Measurements from ENCODE around the gene HS3ST6.
A peak's percentile ranks its signal among the peaks of the same experiment; 100 is the strongest.
"Not testable (repeated sequence)": the region's sequence is repeated elsewhere in the genome, so short reads cannot be mapped to it uniquely, and the experiment has no call there.

Gene HS3ST6

DNA sequence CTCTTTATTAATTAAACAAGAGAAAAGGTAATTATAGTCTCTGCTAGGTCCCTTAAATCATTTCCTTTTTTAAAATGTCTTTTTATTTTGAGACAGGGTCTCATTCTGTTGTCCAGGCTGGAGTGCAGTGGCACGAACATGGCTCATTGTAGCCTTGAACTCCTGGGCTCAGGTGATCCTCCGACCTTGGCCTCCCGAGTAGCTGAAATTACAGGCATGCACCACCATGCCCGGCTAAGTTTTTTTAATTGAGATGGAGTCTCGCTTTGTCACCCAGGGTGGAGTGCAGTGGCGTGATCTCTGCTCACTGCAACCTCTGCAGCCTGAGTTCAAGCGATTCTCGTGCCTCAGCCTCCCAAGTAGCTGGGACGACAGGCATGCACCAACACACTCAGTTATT is 37.0 kb downstream of the HS3ST6 start:
- H3K9me3 ChIP-seq (ENCODE audit: insufficient read depth, low read depth, low read length); H3K27ac ChIP-seq (ENCODE audit: low read length); H3K4me3 ChIP-seq (ENCODE audit: low read length); H3K9ac ChIP-seq (ENCODE audit: low read depth, low read length); H3K4me1 ChIP-seq (ENCODE audit: insufficient read depth, low read length); H3K36me3 ChIP-seq (ENCODE audit: insufficient read depth, low read depth, low read length): not testable (repeated sequence)
- H3K27me3 ChIP-seq (ENCODE audit: insufficient read depth, low read length): peaks cover 17% of the 10 kb centered on the region

DNA sequence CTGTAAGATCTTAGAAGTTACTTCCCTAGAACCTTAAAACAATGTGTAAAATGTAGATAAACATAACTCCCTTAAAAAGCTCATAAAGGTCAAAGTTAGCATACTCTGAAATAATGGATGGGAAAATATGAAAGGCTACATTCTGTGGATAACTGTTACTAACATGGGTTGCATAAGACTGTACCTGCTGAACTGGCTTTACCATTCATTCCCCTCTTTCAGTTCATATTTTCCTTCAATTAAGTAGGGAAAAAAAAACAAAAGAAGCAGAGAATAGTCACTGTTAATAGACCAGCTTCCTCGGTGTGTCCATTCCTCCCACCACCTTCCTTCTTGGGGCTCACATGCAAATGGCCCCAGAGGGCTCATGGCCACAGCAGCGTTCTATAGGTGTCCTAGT is 38.7 kb downstream of the HS3ST6 start:
- Histone ChIP-seq H3K4me1 (ENCODE audit: insufficient read depth, low read length) (no peaks in the 10 kb centered on the region), H3K27me3 (ENCODE audit: insufficient read depth, low read length) (peaks cover 23% of the 10 kb centered on the region), H3K4me3 (ENCODE audit: low read length) (no peak overlapping the region), H3K36me3 (ENCODE audit: insufficient read depth, low read depth, low read length) (no peaks in the 10 kb centered on the region), H3K9ac (ENCODE audit: low read depth, low read length) (no peak overlapping the region), H3K9me3 (ENCODE audit: insufficient read depth, low read depth, low read length) (no peaks in the 10 kb centered on the region), H3K27ac (ENCODE audit: low read length) (no peak overlapping the region)

DNA sequence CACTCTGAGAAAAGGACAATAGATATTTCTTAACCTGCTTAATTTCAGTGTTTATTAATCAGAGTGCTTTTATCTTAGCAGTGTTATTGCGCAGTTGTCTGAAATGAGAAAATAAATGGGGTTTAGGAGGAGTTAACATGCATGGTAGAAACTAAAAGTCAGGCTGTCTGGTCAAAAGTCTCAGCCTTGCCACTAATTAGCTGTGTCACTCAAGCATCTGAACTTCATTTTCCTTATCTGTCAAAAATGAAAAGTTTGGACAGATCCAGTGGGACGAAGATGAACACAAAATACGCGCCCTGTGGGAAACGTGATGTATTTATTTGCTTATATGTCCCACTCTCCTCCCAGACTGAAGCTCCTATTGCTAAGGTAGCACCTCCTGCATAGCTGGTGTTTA is 40.0 kb downstream of the HS3ST6 start:
- H3K27ac ChIP-seq (ENCODE audit: low read length): no peak overlapping the region
- no peaks in the 10 kb centered on the region for H3K36me3 ChIP-seq (ENCODE audit: insufficient read depth, low read depth, low read length)
- H3K4me1 ChIP-seq (ENCODE audit: insufficient read depth, low read length): no peaks in the 10 kb centered on the region
- no peaks in the 10 kb centered on the region for H3K9me3 ChIP-seq (ENCODE audit: insufficient read depth, low read depth, low read length)
- no peak overlapping the region for H3K9ac ChIP-seq (ENCODE audit: low read depth, low read length)
- H3K4me3 ChIP-seq (ENCODE audit: low read length): no peak overlapping the region
- H3K27me3 ChIP-seq (ENCODE audit: insufficient read depth, low read length): peaks cover 35% of the 10 kb centered on the region

DNA sequence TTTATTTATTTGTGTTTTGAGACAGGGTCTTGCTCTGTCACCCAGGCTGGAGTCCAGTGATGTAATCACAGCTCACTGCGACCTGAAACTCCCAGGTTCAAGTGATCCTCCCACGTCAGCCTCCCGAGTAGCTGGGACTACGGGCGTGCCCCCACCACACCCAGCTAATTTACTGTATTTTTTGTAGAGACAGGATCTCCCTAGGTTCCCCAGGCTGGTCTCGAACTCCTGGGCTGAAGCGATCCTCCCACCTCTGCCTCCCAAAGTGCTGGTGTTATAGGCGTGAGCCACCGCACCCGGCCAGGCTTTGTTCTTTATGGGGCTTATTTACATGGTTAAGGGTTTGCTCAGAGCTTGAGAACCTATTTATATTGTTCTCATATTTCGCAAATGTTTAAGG is 40.4 kb downstream of the HS3ST6 start:
- Histone ChIP-seq H3K9me3 (ENCODE audit: insufficient read depth, low read depth, low read length) (no peaks in the 10 kb centered on the region), H3K4me1 (ENCODE audit: insufficient read depth, low read length) (no peaks in the 10 kb centered on the region), H3K27me3 (ENCODE audit: insufficient read depth, low read length) (peaks cover 39% of the 10 kb centered on the region), H3K9ac (ENCODE audit: low read depth, low read length) (no peak overlapping the region), H3K4me3 (ENCODE audit: low read length) (no peak overlapping the region), H3K27ac (ENCODE audit: low read length) (no peak overlapping the region), H3K36me3 (ENCODE audit: insufficient read depth, low read depth, low read length) (no peaks in the 10 kb centered on the region)

DNA sequence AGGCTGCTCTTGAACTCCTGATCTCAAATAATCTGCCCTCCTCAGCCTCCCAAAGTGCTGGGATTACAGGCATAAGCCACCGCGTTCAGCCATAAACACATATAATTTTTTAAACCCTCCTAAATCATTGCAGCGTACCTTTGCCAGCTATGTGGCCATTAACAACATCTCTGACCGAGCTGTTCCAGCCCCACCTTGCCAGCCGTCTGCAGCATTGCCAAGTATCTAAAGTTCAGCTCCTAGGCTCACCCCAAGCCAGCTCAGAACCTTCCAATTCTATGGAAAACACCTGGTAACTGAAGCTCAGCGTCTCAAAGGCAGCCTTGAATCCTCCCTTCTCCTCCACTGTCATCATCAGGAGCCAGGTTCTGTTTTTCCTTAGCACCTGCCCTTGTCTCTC is 41.1 kb downstream of the HS3ST6 start:
- no peaks in the 10 kb centered on the region for H3K4me1 ChIP-seq (ENCODE audit: insufficient read depth, low read length)
- no peaks in the 10 kb centered on the region for H3K36me3 ChIP-seq (ENCODE audit: insufficient read depth, low read depth, low read length)
- H3K9ac ChIP-seq (ENCODE audit: low read depth, low read length): no peak overlapping the region
- peaks cover 46% of the 10 kb centered on the region for H3K27me3 ChIP-seq (ENCODE audit: insufficient read depth, low read length)
- H3K4me3 ChIP-seq (ENCODE audit: low read length): no peak overlapping the region
- no peaks in the 10 kb centered on the region for H3K9me3 ChIP-seq (ENCODE audit: insufficient read depth, low read depth, low read length)
- H3K27ac ChIP-seq (ENCODE audit: low read length): no peak overlapping the region

DNA sequence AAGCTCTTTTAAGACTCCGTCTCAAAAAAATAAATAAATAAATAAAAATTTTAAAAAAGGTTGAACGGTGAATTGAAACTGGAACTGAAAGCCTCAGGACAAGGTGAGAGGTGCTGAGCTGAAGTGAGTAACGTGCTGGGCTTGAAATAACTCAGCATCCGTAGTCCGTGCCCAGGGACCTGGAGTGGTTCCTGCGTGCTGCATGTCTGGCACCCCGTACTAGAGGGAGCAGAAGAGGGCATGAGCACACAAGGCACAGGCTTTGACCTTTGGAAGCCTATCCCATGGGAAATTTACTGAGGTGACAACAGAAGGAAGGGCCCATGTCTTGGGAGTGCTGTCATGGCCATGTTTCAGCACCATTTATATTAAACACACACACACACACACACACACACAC is 41.7 kb downstream of the HS3ST6 start:
- H3K4me3 ChIP-seq (ENCODE audit: low read length): no peak overlapping the region
- H3K27me3 ChIP-seq (ENCODE audit: insufficient read depth, low read length): peaks cover 51% of the 10 kb centered on the region
- H3K4me1 ChIP-seq (ENCODE audit: insufficient read depth, low read length): no peaks in the 10 kb centered on the region
- no peak overlapping the region for H3K9ac ChIP-seq (ENCODE audit: low read depth, low read length)
- no peak overlapping the region for H3K27ac ChIP-seq (ENCODE audit: low read length)
- no peaks in the 10 kb centered on the region for H3K9me3 ChIP-seq (ENCODE audit: insufficient read depth, low read depth, low read length)
- H3K36me3 ChIP-seq (ENCODE audit: insufficient read depth, low read depth, low read length): no peaks in the 10 kb centered on the region

DNA sequence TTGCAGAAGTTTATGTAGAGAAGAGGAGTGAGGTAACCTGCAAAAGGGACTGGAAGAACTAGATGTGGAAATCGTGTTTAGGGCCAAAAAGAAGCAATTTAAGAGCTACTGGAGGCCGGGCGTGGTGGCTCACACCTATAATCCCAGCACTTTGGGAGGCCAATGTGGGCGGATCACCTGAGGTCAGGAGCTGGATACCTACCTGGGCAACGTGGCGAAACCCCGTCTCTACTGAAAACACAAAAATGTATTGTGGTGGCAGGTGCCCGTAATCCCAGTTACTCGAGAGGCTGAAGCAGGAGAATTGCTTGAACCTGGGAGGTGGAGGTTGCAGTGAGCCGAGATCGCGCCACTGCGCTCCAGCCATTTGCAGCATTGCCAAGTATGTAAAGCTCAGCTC is 42.1 kb downstream of the HS3ST6 start:
- not testable (repeated sequence) for H3K4me1 ChIP-seq (ENCODE audit: insufficient read depth, low read length); H3K9ac ChIP-seq (ENCODE audit: low read depth, low read length); H3K4me3 ChIP-seq (ENCODE audit: low read length); H3K36me3 ChIP-seq (ENCODE audit: insufficient read depth, low read depth, low read length); H3K27ac ChIP-seq (ENCODE audit: low read length); H3K9me3 ChIP-seq (ENCODE audit: insufficient read depth, low read depth, low read length)
- peaks cover 51% of the 10 kb centered on the region for H3K27me3 ChIP-seq (ENCODE audit: insufficient read depth, low read length)

DNA sequence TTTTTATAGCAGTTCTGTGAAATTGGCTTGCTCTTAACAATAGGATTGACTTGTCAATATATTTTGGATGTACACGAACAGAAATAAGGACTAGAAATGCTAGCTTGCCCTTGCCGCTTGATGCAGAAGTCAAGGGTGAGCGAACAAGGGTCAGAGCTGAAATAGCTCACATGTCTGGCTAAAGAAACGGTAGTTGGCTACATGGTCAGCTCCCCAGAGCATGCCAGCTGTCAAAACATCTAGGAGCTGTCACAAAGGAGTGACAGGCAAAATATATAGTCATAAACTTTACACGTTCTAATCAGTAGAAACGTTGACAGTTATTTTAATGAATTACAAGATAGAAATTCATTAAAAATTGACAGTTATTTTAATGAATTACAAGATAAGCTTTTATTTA is 43.4 kb downstream of the HS3ST6 start:
- Histone ChIP-seq H3K27ac (ENCODE audit: low read length) (no peak overlapping the region), H3K9ac (ENCODE audit: low read depth, low read length) (no peak overlapping the region), H3K9me3 (ENCODE audit: insufficient read depth, low read depth, low read length) (no peaks in the 10 kb centered on the region), H3K4me3 (ENCODE audit: low read length) (no peak overlapping the region), H3K27me3 (ENCODE audit: insufficient read depth, low read length) (peaks cover 51% of the 10 kb centered on the region), H3K4me1 (ENCODE audit: insufficient read depth, low read length) (no peaks in the 10 kb centered on the region), H3K36me3 (ENCODE audit: insufficient read depth, low read depth, low read length) (no peaks in the 10 kb centered on the region)

DNA sequence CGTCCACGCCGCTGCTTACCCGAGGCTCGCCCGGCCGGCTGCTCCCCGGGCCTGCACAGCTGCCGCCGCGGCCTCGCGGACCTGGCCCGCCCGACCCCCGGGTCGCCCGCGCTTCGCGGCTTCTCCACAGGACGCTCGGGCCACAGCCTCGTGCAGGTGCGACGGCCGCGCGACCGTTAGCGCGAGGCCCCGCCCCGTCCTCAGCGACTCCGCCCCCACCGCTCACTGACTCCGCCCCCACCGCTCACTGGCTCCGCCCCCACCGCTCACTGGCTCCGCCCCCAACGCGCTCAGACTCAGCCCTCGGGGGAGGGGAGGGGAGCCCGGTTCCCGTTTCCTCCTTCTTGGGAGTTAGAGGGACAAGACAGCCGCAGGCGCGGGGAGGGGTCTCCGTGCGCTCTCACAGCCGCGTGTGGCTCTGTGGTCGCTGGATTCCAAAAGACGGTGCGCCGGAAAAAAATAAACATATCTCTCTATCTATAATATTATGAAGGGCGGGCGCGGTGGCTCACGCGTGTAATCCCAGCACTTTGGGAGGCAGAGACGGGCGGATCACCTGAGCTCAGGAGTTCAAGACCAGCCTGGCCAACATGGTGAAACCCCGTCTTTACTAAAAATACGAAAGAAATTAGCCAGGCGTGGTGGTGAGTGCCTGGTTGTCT is 46.1 kb downstream of the HS3ST6 start, which contains the start of gene MEIOB:
TSS of gene MEIOB (minus strand) at position 191 of the 662 bp plus-strand sequence. CDS start 3,989 bp downstream, outside the sequence.
- Histone ChIP-seq H3K4me3 (ENCODE audit: low read length) (peak within 1 kb of the TSS; percentile 61), H3K9ac (ENCODE audit: low read depth, low read length) (no peak within 1 kb of the TSS), H3K27ac (ENCODE audit: low read length) (no peak within 1 kb of the TSS), H3K27me3 (ENCODE audit: insufficient read depth, low read length) (peaks cover 36% of the 10 kb centered on the region), H3K4me1 (ENCODE audit: insufficient read depth, low read length) (no peaks in the 10 kb centered on the region), H3K36me3 (ENCODE audit: insufficient read depth, low read depth, low read length) (no peaks in the 10 kb centered on the region), H3K9me3 (ENCODE audit: insufficient read depth, low read depth, low read length) (no peaks in the 10 kb centered on the region)

DNA sequence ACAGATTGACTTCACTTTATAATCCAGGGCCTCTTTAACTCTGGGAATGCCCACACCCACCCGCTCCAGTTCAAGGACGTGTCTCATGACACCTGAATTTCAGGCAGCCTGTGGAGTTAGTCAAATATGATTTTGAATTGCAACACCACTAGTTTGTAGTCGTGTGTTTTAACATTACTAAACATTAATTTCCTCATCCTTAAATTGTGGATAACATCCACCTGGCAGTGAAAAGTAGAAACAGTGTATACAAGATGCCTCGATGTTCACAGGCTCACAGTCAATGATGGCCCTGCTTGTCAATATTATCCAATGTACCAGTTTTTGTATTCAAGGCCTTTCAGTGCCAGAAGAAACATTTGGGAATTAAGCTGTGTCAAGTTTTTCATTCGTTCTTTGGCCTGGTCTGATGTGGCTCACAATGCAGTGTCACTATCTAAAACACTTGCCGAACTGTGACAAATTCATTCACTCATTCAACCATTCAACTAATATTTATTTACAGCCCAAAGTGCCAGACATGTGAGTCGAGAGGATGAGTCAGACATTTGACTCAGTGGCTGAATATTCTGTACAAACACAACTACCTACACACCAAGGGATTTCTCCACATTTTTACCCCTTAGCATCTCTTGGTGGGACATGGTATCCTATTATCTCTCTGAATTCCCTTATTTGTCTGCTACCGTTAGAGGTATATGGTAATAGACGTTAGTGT is 47.7 kb downstream of the HS3ST6 start:
- H3K9ac ChIP-seq (ENCODE audit: low read depth, low read length): no peak overlapping the region
- H3K9me3 ChIP-seq (ENCODE audit: insufficient read depth, low read depth, low read length): no peaks in the 10 kb centered on the region
- no peaks in the 10 kb centered on the region for H3K4me1 ChIP-seq (ENCODE audit: insufficient read depth, low read length)
- H3K36me3 ChIP-seq (ENCODE audit: insufficient read depth, low read depth, low read length): no peaks in the 10 kb centered on the region
- H3K27ac ChIP-seq (ENCODE audit: low read length): no peak overlapping the region
- H3K27me3 ChIP-seq (ENCODE audit: insufficient read depth, low read length): peaks cover 37% of the 10 kb centered on the region
- no peak overlapping the region for H3K4me3 ChIP-seq (ENCODE audit: low read length)

DNA sequence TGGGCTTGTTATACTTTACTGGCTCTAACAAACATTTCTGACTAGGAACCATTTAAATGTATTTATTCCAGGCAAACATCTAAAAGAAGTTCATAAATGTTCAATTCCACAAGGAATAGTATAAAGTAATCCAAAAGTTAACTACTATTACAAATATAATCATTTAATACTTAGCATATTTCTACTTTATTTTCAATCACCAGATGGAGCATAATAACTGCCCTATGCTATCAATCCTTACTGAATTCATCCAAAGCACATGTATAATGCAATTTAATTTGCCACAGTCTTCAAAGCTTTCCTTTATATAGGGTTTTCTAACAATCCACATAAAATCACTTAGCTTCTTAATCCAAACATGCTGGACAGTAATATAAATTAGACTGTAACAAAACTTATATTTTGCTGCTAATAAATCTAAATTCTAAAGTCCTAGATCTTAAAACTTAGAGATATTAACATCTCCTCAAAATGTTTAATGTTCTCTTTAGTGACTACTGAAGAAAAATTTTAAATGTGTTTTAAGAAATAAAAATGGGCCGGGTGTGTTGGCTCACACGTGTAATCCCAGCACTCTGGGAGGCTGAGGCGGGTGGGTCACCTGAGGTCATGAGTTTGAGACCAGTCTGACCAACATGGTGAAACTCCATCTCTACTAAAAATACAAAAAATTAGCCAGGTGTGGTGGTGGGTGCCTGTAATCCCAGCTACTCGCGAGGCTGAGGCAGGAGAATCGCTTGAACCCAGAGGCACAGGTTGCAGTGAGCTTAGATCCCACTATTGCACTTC is 52.1 kb downstream of the HS3ST6 start:
- Histone ChIP-seq H3K9me3 (ENCODE audit: insufficient read depth, low read depth, low read length) (no peaks in the 10 kb centered on the region), H3K27me3 (ENCODE audit: insufficient read depth, low read length) (peaks cover 16% of the 10 kb centered on the region), H3K4me3 (ENCODE audit: low read length) (no peak overlapping the region), H3K9ac (ENCODE audit: low read depth, low read length) (no peak overlapping the region), H3K4me1 (ENCODE audit: insufficient read depth, low read length) (no peaks in the 10 kb centered on the region), H3K27ac (ENCODE audit: low read length) (no peak overlapping the region), H3K36me3 (ENCODE audit: insufficient read depth, low read depth, low read length) (no peaks in the 10 kb centered on the region)

All from iPS-20b (cell line).